IMR-90 (cell line): ENCODE data around the gene CASQ1. TPM values are rescaled to one million over a fixed set of nuclear protein-coding genes. Genes with fewer than 3 reads are reported as not detected.

Experiments used
- ATAC-seq: fragments of 200-7000 bp; cut with Tn5 transposase; 2 replicates; pipeline ENCODE4 v1.9.1; 2020; ENCODE audit warnings: low read depth, mild to moderate bottlenecking, moderate library complexity
- BruUV-seq: library from RNA; stranded (reverse); fragments of 400-500 nt; replicated peaks from 2 replicates; lab custom pipeline; 2021; lab: Mats Ljungman, UMichigan
- CTCF ChIA-PET: fragments of 300-600 bp; formaldehyde crosslinking; extraction: SDS; loops from one replicate; lab custom pipeline; 2021; ENCODE audit warnings: antibody characterized with exemption; lab: Yijun Ruan, JAX
- POLR2A ChIA-PET: fragments of 300-600 bp; sonication (Branson Sonifier 250); formaldehyde crosslinking; loops from one replicate; lab custom pipeline; 2022; ENCODE audit warnings: antibody characterized with exemption; ENCODE audit not compliant: unreplicated experiment; lab: Charles Lee
- DNase-seq: peaks from one replicate; pipeline ENCODE4 v3.0.0; 2013
- H2AFZ ChIP-seq: replicated peaks from 2 replicates; pipeline ENCODE3; 2013; ENCODE audit warnings: low read length, mild to moderate bottlenecking; ENCODE audit not compliant: poor library complexity
- H2AK5ac ChIP-seq: 2 replicates; pipeline ENCODE4 v1.6.1; 2013; ENCODE audit warnings: low read depth, low read length, inconsistent platforms
- H2AK9ac ChIP-seq: replicated peaks from 2 replicates; pipeline ENCODE3; 2013; ENCODE audit warnings: mild to moderate bottlenecking, low read depth, low read length, moderate library complexity; ENCODE audit not compliant: poor library complexity
- H2BK120ac ChIP-seq: 2 replicates; pipeline ENCODE4 v1.6.1; 2013; ENCODE audit warnings: low read depth, low read length, inconsistent platforms
- H2BK15ac ChIP-seq: 3 replicates; pipeline ENCODE4 v1.6.1; 2013; ENCODE audit warnings: low read depth, low read length, inconsistent platforms
- H2BK20ac ChIP-seq: 2 replicates; pipeline ENCODE4 v1.6.1; 2013; ENCODE audit warnings: low read depth, mild to moderate bottlenecking, inconsistent platforms, low read length, moderate library complexity
- H2BK5ac ChIP-seq: 2 replicates; pipeline ENCODE4 v1.6.1; 2013; ENCODE audit warnings: mild to moderate bottlenecking, low read depth, low read length, inconsistent platforms; ENCODE audit not compliant: poor library complexity, severe bottlenecking
- H3K14ac ChIP-seq: replicated peaks from 2 replicates; pipeline ENCODE4 v1.6.1; 2013; ENCODE audit warnings: low read depth, low read length, inconsistent platforms
- H3K18ac ChIP-seq: 2 replicates; pipeline ENCODE4 v1.6.1; 2013; ENCODE audit warnings: low read depth, low read length, control low read depth
- H3K23ac ChIP-seq: 2 replicates; pipeline ENCODE4 v1.6.1; 2013; ENCODE audit warnings: low read depth, low read length, inconsistent platforms
- H3K27ac ChIP-seq: 2 replicates; pipeline ENCODE4 v1.5.1; 2013; ENCODE audit warnings: mild to moderate bottlenecking, control low read depth, low read length; ENCODE audit not compliant: insufficient read depth
- H3K27me3 ChIP-seq: 2 replicates; pipeline ENCODE4 v1.6.1; 2013; ENCODE audit warnings: low read length; ENCODE audit not compliant: control insufficient read depth, insufficient read depth
- H3K36me3 ChIP-seq: 2 replicates; pipeline ENCODE4 v1.6.1; 2013; ENCODE audit warnings: low read length, mixed read lengths; ENCODE audit not compliant: control insufficient read depth, insufficient read depth
- H3K4ac ChIP-seq: 2 replicates; pipeline ENCODE4 v1.6.1; 2013; ENCODE audit warnings: low read depth, low read length, inconsistent platforms
- H3K4me1 ChIP-seq: 2 replicates; pipeline ENCODE4 v1.6.1; 2013; ENCODE audit warnings: low read length, mixed read lengths; ENCODE audit not compliant: control insufficient read depth, insufficient read depth
- H3K4me2 ChIP-seq: 2 replicates; pipeline ENCODE4 v1.6.1; 2013; ENCODE audit warnings: low read depth, mild to moderate bottlenecking, control low read depth, low read length, moderate library complexity
- H3K4me3 ChIP-seq: 2 replicates; pipeline ENCODE4 v1.5.1; 2013; ENCODE audit warnings: low read depth, mild to moderate bottlenecking, control low read depth, low read length, moderate library complexity; ENCODE audit not compliant: insufficient read depth
- H3K56ac ChIP-seq: 2 replicates; pipeline ENCODE4 v1.6.1; 2013; ENCODE audit warnings: low read length, inconsistent platforms; ENCODE audit not compliant: insufficient read depth; ENCODE audit errors: extremely low read depth
- H3K79me1 ChIP-seq, 2 experiments: 2 replicates each; pipeline ENCODE4 v1.6.1; 2013; ENCODE audit warnings: low read length in 2 of 2, inconsistent platforms in 1 of 2, low read depth in 1 of 2
- H3K9ac ChIP-seq: 2 replicates; pipeline ENCODE4 v1.6.1; 2013; ENCODE audit warnings: low read depth, low read length, control low read depth
- H3K9me1 ChIP-seq: 2 replicates; pipeline ENCODE4 v1.6.1; 2013; ENCODE audit warnings: low read length, inconsistent platforms; ENCODE audit not compliant: insufficient read depth
- H3K9me3 ChIP-seq: 2 replicates; pipeline ENCODE4 v1.6.1; 2013; ENCODE audit warnings: low read length; ENCODE audit not compliant: control insufficient read depth, insufficient read depth
- H4K20me1 ChIP-seq: 2 replicates; pipeline ENCODE4 v1.6.1; 2013; ENCODE audit warnings: low read length, inconsistent platforms; ENCODE audit not compliant: insufficient read depth
- H4K5ac ChIP-seq: 2 replicates; pipeline ENCODE4 v1.6.1; 2013; ENCODE audit warnings: mild to moderate bottlenecking, low read depth, low read length, control low read depth
- H4K8ac ChIP-seq, 2 experiments: 2 replicates each; pipeline ENCODE4 v1.6.1; 2013; ENCODE audit warnings: low read depth in 2 of 2, low read length in 2 of 2, control low read depth in 1 of 2, inconsistent platforms in 1 of 2
- H4K91ac ChIP-seq: 2 replicates; pipeline ENCODE4 v1.6.1; 2013; ENCODE audit warnings: low read depth, low read length, inconsistent platforms; ENCODE audit not compliant: insufficient read depth
- BHLHE40 ChIP-seq: fragments of 150-350 bp; IDR thresholded peaks from 2 replicates; pipeline ENCODE4 v1.6.1; 2016; ENCODE audit warnings: mild to moderate bottlenecking, low read depth, low read length
- CEBPB ChIP-seq: IDR thresholded peaks from 2 replicates; pipeline ENCODE4 v1.6.1; 2012; ENCODE audit warnings: low read depth, low read length, improper control_type of control experiment
- CHD1 ChIP-seq: IDR thresholded peaks from 2 replicates; pipeline ENCODE4 v1.6.1; 2012; ENCODE audit warnings: low read depth, low read length, improper control_type of control experiment
- FOS ChIP-seq: fragments of 150-350 bp; IDR thresholded peaks from 2 replicates; pipeline ENCODE4 v1.6.1; 2016; ENCODE audit warnings: low read depth, low read length
- MAFK ChIP-seq: IDR thresholded peaks from 2 replicates; pipeline ENCODE4 v1.6.1; 2012; ENCODE audit warnings: low read depth, low read length, improper control_type of control experiment
- MAZ ChIP-seq: IDR thresholded peaks from 2 replicates; pipeline ENCODE4 v1.6.1; 2012; ENCODE audit warnings: low read depth, mild to moderate bottlenecking, low read length, improper control_type of control experiment, moderate library complexity, borderline replicate concordance
- MXI1 ChIP-seq: IDR thresholded peaks from 2 replicates; pipeline ENCODE4 v1.6.1; 2012; ENCODE audit warnings: low read depth, mild to moderate bottlenecking, low read length, moderate library complexity, borderline replicate concordance
- NFE2L2 ChIP-seq: fragments of 150-350 bp; IDR thresholded peaks from 2 replicates; pipeline ENCODE4 v1.6.1; 2016; ENCODE audit warnings: low read depth, mild to moderate bottlenecking, low read length
- POLR2A ChIP-seq: IDR thresholded peaks from 2 replicates; pipeline ENCODE4 v1.6.1; 2012; ENCODE audit warnings: mild to moderate bottlenecking, low read depth, low read length
- RAD21 ChIP-seq: IDR thresholded peaks from 2 replicates; pipeline ENCODE4 v1.6.1; 2012; ENCODE audit warnings: low read length, improper control_type of control experiment
- RCOR1 ChIP-seq: IDR thresholded peaks from 2 replicates; pipeline ENCODE4 v1.6.1; 2012; ENCODE audit warnings: mild to moderate bottlenecking, low read length, improper control_type of control experiment; ENCODE audit not compliant: insufficient replicate concordance
- RFX5 ChIP-seq: IDR thresholded peaks from 2 replicates; pipeline ENCODE4 v1.8.0; 2012; ENCODE audit warnings: low read depth, mild to moderate bottlenecking, low read length, moderate library complexity
- SMC3 ChIP-seq: fragments of 150-350 bp; IDR thresholded peaks from 2 replicates; pipeline ENCODE4 v1.6.1; 2016; ENCODE audit warnings: low read depth, mild to moderate bottlenecking, antibody characterized with exemption, low read length, moderate library complexity
- WGBS, 2 experiments: methylation state at CpG; one replicate each; pipeline versions ENCODE4 v1.1.5 to v1.1.7; 2013; ENCODE audit warnings: missing lambda C conversion rate in 2 of 2; ENCODE audit not compliant: insufficient read length in 1 of 2; ENCODE audit errors: extremely low coverage in 2 of 2; 5-methylcytosine and 5-hydroxymethylcytosine counted together
- dilution Hi-C: fragments of 300-500 bp; cut with HindIII; formaldehyde crosslinking; loops from one replicate; pipeline ENCODE4 v1.14.3; 2018; ENCODE audit warnings: low sequenced_read_pairs; ENCODE audit not compliant: unreplicated experiment
- in situ Hi-C: fragments of 300-500 bp; cut with MboI; formaldehyde crosslinking; loops from 3 replicates; pipeline ENCODE4 v1.14.3; 2019; ENCODE audit warnings: low sequenced_read_pairs, inconsistent platforms, mixed read lengths
- intact Hi-C: fragments of 100-400 bp; cut with micrococcal nuclease; formaldehyde crosslinking; loops from 2 replicates; pipeline ENCODE4 v1.10.0; 2022
- polyA plus RNA-seq, 3 experiments: library from polyadenylated mRNA; depleted of rRNA; stranded (reverse); fragments of >200 nt; gene quantifications; 2 replicates each; pipeline ENCODE4 v1.2.3, GENCODE V29; 2012; ENCODE audit warnings: low replicate concordance in 1 of 3
- total RNA-seq: library from RNA; depleted of rRNA; stranded (reverse); fragments of >200 nt; gene quantifications from 2 replicates; pipeline ENCODE4 v1.2.3, GENCODE V29; 2012
- TF ChIP-seq, protein P1 (sequence below): conservative IDR thresholded peaks from 2 replicates; pipeline ENCODE4 v1.5.1; 2012; ENCODE audit warnings: mild to moderate bottlenecking, low read depth, low read length, improper control_type of control experiment
- TF ChIP-seq, protein P2 (sequence below): fragments of 150-350 bp; IDR thresholded peaks from 2 replicates; pipeline ENCODE4 v1.6.1; 2016; ENCODE audit warnings: low read depth, mild to moderate bottlenecking, low read length, moderate library complexity, borderline replicate concordance

Gene CASQ1
- total and polyA plus RNA-seq, 2 of the 4 experiments (the other 2 are of a cell fraction) = 0.18 to 0.21 TPM

DNA sequence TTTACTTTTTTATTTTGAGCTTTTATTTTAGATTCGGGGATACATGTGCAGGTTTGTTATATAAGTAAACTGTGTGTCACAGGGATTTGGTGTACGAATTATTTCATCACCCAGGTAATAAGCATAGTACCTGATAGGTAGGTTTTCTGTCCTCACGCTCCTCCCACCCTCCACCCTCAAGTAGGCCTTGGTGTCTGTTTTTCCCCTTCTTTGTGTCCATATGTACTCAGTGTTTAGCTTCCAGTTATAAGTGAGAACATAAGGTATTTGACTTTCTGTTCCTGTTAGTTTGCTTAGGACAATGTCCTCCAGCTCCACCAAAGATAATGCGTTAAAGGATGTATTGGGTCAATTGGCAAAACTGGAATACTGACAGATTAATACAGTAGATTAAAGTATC is 33.2 kb upstream of the CASQ1 start:
- Histone ChIP-seq H3K56ac (no peak overlapping the region), H3K14ac (no peak overlapping the region), H4K5ac (no peak overlapping the region), H2BK5ac (no peak overlapping the region), H2BK120ac (no peak overlapping the region), H4K20me1 (no peaks in the 10 kb centered on the region), H3K23ac (no peak overlapping the region), H2AK9ac (no peak overlapping the region), H3K9me1 (no peaks in the 10 kb centered on the region), H3K9me3 (no peaks in the 10 kb centered on the region), H4K8ac (no peak overlapping the region), H2AK5ac (no peak overlapping the region), H3K79me1 (no peaks in the 10 kb centered on the region), H3K4me3 (no peak overlapping the region), H2BK20ac (no peak overlapping the region), H3K36me3 (no peaks in the 10 kb centered on the region), H3K4me2 (no peak overlapping the region), H2BK15ac (no peak overlapping the region), H3K18ac (no peak overlapping the region), H3K27ac (no peak overlapping the region), H4K91ac (no peak overlapping the region), H3K9ac (no peak overlapping the region), H3K4me1 (no peaks in the 10 kb centered on the region), H2AFZ (no peak overlapping the region), H3K4ac (no peak overlapping the region), H3K27me3 (peaks cover 36% of the 10 kb centered on the region)
- TF ChIP-seq FOS = no peak
- TF ChIP-seq RCOR1 = no peak
- TF ChIP-seq, protein P1, sequence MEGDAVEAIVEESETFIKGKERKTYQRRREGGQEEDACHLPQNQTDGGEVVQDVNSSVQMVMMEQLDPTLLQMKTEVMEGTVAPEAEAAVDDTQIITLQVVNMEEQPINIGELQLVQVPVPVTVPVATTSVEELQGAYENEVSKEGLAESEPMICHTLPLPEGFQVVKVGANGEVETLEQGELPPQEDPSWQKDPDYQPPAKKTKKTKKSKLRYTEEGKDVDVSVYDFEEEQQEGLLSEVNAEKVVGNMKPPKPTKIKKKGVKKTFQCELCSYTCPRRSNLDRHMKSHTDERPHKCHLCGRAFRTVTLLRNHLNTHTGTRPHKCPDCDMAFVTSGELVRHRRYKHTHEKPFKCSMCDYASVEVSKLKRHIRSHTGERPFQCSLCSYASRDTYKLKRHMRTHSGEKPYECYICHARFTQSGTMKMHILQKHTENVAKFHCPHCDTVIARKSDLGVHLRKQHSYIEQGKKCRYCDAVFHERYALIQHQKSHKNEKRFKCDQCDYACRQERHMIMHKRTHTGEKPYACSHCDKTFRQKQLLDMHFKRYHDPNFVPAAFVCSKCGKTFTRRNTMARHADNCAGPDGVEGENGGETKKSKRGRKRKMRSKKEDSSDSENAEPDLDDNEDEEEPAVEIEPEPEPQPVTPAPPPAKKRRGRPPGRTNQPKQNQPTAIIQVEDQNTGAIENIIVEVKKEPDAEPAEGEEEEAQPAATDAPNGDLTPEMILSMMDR = no peak
- TF ChIP-seq SMC3 = no peak
- no peak for TF ChIP-seq MXI1
- TF ChIP-seq CHD1 = no peak
- TF ChIP-seq RFX5 = no peak
- no peak for TF ChIP-seq NFE2L2
- TF ChIP-seq BHLHE40 = no peak
- TF ChIP-seq RAD21 = no peak
- no peak for TF ChIP-seq POLR2A
- no peak for TF ChIP-seq CEBPB
- no peak for TF ChIP-seq MAFK
- no peak for TF ChIP-seq MAZ
- TF ChIP-seq, protein P2, sequence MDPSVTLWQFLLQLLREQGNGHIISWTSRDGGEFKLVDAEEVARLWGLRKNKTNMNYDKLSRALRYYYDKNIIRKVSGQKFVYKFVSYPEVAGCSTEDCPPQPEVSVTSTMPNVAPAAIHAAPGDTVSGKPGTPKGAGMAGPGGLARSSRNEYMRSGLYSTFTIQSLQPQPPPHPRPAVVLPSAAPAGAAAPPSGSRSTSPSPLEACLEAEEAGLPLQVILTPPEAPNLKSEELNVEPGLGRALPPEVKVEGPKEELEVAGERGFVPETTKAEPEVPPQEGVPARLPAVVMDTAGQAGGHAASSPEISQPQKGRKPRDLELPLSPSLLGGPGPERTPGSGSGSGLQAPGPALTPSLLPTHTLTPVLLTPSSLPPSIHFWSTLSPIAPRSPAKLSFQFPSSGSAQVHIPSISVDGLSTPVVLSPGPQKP = no peak
- ChIA-PET POLR2A (no interaction called here), CTCF (interaction anchor here (0.7 to 1.4 kb wide), 2 partner anchors 36 to 56 kb away, joined by 3 to 5 read pairs; no protein-coding TSS in a partner anchor)
- ATAC-seq = no peak
- intact Hi-C loops (no loop called here), in situ Hi-C loops (no loop called here), dilution Hi-C loops (no loop called here)
- no TSS peak for BruUV-seq
- DNase-seq = no peak
- WGBS, 2 experiments = no CpG with 5 or more reads among the region's 4 CpGs
